ENCODE results near the gene CST6. TPM values are rescaled to one million over a fixed set of nuclear protein-coding genes. Genes with fewer than 3 reads are reported as not detected.

The CST6 gene, protein sequence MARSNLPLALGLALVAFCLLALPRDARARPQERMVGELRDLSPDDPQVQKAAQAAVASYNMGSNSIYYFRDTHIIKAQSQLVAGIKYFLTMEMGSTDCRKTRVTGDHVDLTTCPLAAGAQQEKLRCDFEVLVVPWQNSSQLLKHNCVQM
- not detected for polyA plus RNA-seq (ENCODE audit: insufficient read length)

DNA sequence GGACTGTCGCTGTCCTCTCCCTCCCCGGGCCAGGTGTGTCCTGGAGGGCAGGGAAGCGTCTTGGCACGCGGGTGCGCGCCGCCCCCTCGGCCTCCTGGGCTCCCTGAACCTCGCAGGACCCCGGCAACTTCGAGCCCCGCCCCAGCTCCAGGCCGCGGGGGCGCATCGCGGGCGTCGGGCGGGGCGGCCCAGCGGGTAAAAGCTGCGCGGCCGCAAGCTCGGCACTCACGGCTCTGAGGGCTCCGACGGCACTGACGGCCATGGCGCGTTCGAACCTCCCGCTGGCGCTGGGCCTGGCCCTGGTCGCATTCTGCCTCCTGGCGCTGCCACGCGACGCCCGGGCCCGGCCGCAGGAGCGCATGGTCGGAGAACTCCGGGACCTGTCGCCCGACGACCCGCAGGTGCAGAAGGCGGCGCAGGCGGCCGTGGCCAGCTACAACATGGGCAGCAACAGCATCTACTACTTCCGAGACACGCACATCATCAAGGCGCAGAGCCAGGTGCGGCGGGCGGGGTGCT lies at the start of gene CST6:
Gene CST6 (plus strand): TSS at position 224 of the 519 bp plus-strand sequence. CDS start 37 bp downstream, at position 261.
- no peak for DNase-seq (ENCODE audit: low read depth)

DNA sequence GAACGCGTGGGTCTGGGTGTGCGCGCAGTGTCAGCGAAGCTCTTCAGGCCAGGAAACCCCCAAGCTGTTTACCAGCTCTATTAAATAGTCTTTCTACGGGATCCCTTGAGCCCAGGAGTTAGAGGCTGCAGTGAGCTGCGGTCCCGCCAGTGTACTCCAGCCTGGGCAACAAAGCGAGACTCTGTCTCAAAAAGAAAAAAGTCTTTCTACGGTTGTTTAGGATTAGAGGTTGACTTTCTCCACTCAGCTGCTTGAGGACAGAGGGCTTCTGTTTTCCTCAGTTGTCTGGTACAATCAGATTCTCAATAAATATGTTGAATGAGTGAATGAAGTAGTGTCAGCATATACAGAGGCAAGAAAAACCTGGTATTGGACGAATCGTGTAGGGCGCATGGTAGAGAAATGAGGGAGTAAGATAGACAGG lies 49.7 kb upstream of the CST6 start:
- no peak for DNase-seq (ENCODE audit: low read depth)

DNA sequence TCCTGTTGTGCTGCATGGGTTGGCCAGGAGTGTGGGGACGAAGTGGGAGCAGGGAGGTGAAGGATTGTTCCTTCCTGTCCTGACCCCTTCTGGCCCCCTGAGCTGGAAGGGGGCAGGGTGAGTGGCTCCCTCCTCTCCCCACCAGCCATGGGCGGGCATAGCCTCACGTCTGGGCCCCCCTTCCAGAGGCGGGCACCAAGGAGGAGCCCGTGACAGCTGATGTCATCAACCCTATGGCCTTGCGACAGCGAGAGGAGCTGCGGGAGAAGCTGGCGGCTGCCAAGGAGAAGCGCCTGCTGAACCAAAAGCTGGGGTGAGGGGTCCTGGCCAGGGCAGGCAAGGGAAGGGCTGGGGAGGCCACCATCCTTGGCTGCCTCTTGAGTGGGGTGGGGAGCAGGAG lies 46.9 kb upstream of the CST6 start:
- no peak for DNase-seq (ENCODE audit: low read depth)

DNA sequence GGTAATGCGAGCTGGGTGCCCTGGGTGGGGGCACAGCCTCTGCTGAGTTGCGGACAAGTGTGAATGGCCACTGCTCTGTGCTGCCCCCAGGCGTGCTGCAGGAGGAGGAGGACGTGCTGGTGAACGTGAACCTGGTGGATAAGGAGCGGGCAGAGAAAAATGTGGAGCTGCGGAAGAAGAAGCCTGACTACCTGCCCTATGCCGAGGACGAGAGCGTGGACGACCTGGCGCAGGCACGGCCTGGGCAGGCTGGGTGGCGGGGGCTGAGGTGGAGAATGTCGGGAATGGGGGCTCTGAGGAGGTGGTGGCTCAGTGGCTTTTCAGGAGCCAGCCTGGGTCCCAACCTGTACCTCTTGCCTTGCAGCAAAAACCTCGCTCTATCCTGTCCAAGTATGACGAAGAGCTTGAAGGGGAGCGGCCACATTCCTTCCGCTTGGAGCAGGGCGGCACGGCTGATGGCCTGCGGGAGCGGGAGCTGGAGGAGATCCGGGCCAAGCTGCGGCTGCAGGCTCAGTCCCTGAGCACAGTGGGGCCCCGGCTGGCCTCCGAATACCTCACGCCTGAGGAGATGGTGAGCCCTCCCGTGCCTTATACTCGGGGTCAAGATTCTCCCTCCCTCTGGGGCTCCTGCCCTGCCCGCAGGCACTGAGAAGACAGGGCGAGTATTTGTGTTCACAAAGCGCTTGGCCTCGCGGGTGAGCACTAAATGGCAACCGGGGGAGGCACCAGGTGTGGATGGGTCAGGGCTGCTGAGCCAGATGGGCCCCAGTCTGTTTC lies 45.6 kb upstream of the CST6 start:
- no peak for DNase-seq (ENCODE audit: low read depth)

DNA sequence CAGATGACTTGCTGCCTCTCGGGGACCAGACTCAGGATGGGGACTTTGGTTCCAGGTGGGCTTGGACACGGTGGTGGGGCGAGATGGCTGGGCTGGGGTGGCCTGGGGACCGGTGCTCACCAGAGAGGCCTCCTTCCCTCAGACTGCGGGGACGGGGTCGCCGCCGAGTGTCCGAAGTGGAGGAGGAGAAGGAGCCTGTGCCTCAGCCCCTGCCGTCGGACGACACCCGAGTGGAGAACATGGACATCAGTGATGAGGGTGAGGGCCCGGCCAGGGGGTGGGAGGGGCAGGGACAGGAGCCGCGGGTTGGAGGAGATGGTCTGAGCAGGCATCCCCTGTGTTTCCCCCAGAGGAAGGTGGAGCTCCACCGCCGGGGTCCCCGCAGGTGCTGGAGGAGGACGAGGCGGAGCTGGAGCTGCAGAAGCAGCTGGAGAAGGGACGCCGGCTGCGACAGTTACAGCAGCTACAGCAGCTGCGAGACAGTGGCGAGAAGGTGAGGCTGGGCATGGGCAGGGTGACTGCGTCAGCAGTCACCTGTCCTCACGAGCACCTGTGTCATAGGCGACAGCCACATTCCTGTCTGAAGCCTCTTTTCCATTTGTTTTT lies 44.4 kb upstream of the CST6 start:
- no peak for DNase-seq (ENCODE audit: low read depth)

DNA sequence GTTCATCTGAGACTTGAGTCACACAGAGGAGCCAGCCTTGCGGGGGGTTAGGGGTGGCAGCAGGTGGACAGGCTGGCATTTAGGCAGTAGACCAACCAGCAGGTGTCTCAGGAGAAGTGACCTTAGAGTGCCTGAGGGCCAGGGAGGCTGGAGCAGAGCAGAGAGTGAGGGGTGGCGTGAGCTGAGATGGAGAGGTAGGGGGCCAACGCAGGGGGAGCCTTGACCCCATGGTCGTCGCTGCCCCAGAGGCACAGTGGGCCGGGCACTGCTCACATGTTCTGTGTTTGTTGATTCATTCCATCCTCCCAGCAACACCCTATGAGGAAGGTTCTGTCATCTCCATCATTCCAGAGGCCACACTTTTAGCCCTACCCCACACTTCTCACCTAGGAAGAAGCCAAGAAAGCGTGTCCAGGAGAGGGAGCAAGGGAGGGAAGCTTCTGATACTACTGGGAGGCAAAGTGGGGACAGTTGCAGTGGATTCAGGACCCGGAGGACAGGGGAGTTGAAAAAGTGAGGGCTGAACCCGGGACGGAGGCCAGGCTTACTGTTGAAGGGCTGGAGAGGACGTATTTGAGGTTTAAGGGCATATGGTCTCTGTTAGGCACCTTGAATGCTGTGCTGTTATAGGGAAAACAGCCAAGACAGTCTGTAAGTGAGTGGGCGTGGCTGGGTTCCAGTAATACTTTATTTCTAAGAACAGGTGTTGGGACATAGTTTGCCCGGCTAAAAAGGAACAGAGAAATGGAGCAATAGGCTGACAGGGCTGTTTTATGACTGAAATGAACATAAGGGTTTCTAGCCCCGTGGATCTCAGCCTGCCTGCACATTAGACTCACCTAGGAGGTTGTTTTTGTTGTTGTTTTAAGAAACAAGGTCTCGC lies 43.0 kb upstream of the CST6 start:
- no peak for DNase-seq (ENCODE audit: low read depth)

DNA sequence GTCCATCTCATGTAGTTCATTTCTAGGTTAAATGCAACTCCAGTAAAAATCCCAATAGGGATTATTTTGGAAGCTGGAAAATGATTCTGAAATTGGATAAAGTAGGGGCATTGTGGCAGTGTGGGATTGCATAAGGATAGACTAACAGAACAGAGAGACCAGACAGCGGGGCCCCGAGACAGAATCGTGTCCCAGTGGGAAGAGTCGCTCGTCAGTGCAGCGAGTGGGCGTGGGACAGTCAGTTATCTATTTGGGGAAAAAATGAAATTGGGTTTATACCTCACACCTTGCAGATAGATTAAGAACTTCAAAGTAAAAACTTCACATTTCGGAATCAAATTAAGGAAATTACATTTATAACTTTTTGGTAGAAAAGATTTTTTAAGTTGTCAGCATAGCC lies 39.7 kb upstream of the CST6 start:
- DNase-seq (ENCODE audit: low read depth), result no peak

DNA sequence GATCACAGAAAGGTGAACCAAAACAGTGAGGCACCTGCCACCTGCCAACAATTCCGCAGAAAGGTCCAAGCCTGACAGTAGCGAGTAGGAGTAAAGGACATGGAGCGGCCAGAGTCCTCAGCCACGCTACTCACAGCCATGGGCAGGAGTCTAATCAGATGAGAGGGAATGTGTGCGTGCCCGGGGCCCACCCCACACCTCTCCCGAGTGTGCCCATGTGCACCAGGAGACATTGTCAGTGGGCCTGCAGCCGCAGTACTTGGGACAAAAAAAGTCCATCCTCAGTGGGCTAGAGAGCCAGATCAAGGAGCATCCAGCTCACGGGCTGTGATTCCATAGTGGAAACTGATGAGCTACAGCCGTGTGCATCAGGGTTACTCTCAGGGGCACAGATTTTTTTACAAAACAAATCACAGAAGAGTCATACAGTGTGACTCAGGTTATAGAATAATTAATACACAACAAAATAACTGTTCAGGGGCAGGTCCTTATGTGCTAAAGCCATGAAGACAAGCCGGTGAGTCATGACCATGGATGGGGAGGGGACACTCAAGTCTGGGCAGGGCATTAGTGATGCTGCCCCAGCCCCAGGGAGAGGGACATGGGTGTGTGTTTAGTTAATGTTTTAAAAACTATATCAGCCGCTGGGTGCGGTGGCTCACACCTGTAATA lies 38.2 kb upstream of the CST6 start:
- no peak for DNase-seq (ENCODE audit: low read depth)

DNA sequence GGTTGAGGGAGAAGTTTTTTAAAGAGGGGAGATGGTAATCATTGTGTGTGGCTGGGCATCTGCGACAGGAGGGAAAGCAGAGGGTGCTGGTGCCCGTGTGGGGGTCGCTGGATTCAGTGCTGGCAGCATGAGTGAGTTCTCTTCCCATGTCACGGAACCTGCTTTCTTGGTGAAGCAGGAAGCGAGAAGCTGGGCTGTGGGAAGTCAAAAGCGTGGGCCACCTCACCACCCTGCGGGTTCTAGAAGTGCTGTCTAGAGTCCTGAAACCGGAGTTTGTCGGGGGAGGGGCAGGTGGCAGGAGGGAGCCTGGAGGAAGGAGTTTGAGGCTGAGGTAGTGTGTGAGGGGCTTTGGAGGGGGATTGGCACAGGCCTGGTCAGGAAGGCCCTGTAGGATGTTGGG lies 36.0 kb upstream of the CST6 start:
- no peak for DNase-seq (ENCODE audit: low read depth)

DNA sequence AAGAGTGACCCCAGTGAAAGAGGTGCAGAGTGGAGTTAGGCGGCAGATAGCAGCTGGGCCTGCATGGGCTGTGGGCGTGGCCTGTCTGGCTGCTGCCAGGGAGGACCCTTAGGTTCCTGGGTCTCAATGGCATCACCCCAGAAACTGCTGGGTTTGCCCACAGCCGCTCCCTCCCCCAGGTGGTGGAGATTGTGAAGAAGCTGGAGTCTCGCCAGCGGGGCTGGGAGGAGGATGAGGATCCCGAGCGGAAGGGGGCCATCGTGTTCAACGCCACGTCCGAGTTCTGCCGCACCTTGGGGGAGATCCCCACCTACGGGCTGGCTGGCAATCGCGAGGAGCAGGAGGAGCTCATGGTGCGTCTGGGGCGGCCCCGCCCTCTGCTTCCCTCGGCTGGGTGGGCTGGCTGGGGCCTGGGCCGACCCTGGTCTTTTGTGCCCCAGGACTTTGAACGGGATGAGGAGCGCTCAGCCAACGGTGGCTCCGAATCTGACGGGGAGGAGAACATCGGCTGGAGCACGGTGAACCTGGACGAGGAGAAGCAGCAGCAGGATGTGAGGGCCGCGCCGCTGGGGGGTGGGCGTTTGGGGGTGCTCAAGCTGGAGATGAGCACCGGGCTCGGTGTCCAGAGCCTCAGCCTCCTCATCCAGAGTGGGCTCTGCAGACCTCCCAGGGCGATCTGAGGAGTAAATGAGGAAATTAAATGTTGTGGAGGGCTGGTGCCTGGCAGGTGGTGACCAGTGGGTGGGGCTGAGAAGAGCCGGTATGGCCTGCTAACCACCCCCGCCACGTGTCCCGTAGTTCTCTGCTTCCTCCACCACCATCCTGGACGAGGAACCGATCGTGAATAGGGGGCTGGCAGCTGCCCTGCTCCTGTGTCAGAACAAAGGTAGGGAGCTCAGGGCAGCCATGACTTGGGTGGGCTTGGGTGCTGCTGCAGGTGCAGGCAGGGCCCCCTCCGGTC lies 35.3 kb upstream of the CST6 start:
- DNase-seq (ENCODE audit: low read depth), result no peak

DNA sequence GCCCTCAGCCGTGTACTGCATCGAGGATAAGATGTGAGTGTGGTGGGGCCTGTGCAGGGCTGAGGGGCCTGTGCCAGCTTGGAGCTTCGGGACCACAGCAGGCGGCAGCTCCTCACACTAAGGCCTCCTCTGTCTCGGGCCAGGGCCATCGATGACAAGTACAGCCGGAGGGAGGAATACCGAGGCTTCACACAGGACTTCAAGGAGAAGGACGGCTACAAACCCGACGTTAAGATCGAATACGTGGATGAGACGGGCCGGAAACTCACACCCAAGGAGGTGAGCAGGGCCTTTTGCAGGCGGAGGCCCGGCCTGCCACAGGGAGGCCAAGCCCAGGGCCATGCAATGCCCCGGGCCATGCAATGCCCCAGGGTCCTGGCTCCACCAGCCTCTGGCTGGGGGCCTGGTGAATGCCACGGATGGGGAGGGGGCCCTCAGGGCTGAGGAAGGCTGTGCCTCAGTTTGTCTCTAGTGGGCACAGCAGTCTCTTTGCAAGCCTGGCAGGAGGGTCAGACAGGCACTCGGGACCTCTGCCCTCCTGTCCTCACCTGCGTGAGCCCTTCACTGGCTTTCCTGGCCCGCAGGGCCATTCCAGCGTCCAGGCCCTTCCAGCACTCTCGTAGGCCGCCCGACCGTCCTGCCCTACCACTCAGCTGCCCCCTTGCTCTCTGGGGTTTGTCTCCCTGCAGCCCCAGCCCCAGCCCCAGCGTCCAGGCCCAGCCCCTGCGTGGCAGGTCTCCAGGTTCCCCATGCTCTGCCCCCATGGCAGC lies 34.0 kb upstream of the CST6 start:
- DNase-seq (ENCODE audit: low read depth), result no peak

DNA sequence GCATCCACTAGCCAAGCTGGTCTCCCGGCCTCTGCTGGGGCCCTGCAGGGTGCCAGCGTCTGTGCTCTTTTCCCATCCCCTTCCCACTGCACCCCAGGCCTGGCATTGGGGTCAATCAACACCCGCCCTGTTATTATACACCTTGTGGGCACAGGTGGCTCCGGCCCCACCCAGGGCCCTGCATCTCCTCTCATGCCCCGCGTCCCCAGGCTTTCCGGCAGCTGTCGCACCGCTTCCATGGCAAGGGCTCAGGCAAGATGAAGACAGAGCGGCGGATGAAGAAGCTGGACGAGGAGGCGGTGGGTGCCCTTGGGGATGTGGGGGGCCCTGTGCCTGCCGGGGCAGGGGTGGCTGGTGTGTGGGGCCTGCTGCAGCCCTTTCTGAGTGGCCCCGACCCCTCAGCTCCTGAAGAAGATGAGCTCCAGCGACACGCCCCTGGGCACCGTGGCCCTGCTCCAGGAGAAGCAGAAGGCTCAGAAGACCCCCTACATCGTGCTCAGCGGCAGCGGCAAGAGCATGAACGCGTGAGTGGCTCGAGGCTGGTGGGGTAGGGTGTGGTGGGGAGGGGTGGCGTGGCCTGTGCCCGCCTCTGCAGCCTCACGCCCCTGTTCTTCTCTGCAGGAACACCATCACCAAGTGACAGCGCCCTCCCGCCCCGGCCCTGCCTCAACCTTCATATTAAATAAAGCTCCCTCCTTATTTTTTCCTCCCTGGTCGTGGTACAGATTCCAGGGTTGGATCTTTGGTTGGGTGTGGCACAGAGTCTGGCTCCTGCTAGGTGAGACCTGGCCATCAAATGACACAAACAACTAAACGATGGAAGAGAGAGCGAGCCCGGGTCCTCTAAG lies 33.2 kb upstream of the CST6 start:
- no peak for DNase-seq (ENCODE audit: low read depth)

DNA sequence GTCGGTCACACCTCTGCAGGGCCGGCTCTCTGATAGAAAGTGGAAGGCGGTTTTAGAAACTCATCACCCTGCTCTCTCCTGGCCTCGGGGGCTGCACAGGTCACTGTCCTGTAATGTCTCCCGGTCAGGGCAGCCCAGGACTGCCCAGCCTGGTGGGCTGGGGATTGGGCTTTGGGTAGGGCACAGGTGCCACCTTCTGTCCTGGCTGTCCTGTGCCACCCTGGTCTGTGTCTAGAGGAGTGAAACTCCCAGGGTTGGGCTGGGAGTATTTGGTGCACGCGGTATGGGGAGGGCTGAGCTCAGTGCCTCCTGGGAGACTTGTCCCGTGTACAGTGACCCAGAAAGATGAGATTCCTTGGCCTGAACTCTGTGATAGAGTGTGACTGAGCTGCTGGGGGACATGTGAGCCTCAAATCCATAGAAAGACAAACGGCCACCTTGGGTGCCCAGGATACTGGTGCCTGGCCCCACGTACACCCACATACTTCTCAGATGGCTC lies 32.5 kb upstream of the CST6 start:
- no peak for DNase-seq (ENCODE audit: low read depth)

DNA sequence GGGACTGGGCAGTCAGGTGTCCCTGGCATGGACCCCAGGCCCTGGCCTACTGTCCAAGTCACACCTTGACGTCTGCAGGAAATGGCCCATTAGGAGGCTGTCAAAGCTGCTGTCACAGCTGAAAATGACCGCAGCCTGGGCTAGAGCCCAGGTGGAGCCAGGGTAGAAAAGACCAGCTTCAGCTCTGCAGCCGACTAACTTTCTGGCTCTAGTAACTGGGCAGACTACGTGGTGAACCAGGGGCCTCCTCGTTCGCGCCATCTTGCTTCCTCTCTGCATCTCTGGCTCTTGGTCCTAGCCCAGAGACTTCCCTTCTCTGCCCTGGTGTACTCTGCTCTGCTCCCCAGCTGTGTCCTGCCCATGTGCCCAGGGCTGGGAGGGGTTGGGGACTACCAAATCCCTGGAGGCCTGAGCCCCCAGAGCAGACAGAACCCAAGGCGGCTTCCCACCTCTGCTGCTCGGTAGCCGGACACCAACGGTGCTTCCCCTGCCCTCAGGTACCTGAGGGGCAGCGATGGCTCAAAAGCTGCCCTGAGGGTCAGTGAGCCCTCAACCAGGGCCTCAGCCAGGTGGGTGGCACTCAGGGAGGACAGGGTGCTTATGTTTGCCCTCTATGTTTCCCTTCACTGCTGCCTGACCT lies 30.6 kb upstream of the CST6 start:
- DNase-seq (ENCODE audit: low read depth), result no peak

DNA sequence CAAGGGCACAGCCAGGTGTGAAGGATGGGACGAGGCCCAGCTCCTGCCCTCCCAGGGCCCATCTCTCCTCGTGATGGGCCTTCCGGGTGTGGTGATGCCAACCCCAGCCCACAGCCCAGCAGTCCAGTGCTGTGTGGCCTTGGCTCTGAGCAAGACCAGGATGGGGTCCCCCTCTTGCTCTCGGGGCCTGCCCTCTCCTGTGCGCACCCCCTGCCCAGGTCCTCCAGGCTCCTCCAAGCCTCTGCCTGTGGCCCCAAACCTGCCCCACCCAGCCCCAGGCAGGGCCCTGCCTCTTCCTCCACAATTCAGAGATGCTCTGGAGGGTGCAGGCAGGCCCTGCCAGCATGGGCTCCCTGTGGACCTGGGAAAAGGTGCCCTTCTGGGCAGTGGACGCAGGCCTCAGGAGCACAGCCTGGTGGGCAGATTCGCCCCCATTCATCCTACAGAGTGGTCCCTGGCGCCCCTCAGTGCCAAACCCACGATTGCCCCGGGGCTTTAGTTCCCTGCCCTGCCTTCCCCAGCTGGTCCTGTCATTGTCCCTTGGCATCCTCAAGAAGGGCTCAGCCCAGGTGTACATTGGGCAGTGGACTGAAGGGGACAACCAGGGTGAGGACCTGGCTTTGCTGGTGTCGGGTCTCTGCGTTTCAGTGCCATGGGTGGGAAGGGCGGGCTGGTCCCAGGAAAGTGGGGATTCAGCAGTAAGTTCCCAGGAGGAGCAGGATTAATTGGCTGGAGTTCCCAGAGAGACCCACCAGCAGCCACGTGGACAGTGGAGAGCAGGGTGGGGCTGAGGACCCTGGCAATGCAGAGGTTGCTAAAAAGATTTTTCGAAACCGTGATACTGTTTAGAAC lies 29.6 kb upstream of the CST6 start:
- DNase-seq (ENCODE audit: low read depth), result no peak

DNA sequence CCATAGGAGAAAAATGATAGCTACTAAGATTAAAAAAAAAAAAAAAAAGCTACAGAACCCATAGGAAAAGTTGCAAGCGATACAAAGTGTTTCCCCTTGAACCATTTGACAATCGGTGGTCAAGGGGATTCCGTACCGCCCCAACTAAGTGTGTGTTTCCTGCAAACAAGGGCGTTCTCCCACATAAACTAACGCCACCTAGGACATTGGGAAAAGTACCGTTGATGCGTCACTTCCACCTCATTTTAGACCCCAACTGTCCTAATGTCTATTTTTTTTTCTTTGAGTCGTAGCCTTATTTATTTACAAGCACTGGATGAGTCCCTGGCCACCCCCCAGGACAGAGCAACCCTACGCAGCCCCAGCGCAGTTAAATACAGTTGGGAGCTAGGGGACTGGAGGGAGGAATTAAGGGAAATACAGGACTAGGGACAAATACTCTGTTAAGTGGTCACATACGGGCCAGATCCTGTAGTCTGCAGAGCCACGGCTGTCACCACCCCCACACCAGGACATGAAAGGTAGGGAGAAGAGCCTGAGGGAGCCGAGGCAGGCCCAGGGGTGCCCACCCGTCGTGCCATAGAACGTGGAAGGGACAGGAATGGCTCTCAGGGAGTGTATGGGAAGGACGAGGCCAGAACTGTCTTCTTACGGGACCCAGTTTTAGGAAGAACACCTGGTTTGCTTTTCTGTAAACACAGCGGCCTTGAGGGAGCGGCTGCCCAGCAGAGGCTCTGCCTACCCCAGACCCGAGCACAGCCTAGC lies 28.8 kb upstream of the CST6 start:
- DNase-seq (ENCODE audit: low read depth), result no peak

All from forelimb muscle (tissue), 1 donor.